Parathyroid adenoma (tissue), 2 donors: ENCODE measurements around the gene ZSWIM6.

Source experiments
- H2AFZ ChIP-seq: fragments of 300-600 bp; sonication (generic); one replicate; pipeline ENCODE4 v1.7.0; 2017; ENCODE audit warnings: antibody characterized with exemption, mild to moderate bottlenecking
- H3K27ac ChIP-seq: fragments of 300-600 bp; sonication (generic); one replicate; pipeline ENCODE4 v1.7.0; 2017
- H3K27me3 ChIP-seq: fragments of 300-600 bp; sonication (generic); one replicate; pipeline ENCODE4 v1.7.0; 2017; ENCODE audit warnings: low read length; ENCODE audit not compliant: control insufficient read depth, insufficient read depth
- H3K36me3 ChIP-seq: fragments of 300-600 bp; sonication (generic); one replicate; pipeline ENCODE4 v1.7.0; 2017; ENCODE audit warnings: low read length; ENCODE audit not compliant: control insufficient read depth, insufficient read depth
- H3K4me1 ChIP-seq: fragments of 300-600 bp; sonication (generic); one replicate; pipeline ENCODE4 v1.7.0; 2017; ENCODE audit warnings: control low read depth
- H3K4me2 ChIP-seq: fragments of 300-600 bp; sonication (generic); one replicate; pipeline ENCODE4 v1.7.0; 2017; ENCODE audit warnings: low read length
- H3K4me3 ChIP-seq: fragments of 300-600 bp; sonication (generic); one replicate; pipeline ENCODE4 v1.7.0; 2017; ENCODE audit warnings: low read depth, low read length
- H3K79me2 ChIP-seq: fragments of 300-600 bp; sonication (generic); one replicate; pipeline ENCODE4 v1.7.0; 2017; ENCODE audit warnings: control low read depth
- H3K9ac ChIP-seq: fragments of 300-600 bp; sonication (generic); one replicate; pipeline ENCODE4 v1.7.0; 2017; ENCODE audit warnings: mild to moderate bottlenecking
- H3K9me3 ChIP-seq: fragments of 300-600 bp; sonication (generic); one replicate; pipeline ENCODE4 v1.7.0; 2017; ENCODE audit warnings: low read length; ENCODE audit not compliant: control insufficient read depth
- CTCF ChIP-seq: fragments of 300-600 bp; sonication (generic); IDR thresholded peaks from one replicate; pipeline ENCODE4 v1.7.0; 2017; ENCODE audit warnings: antibody characterized with exemption, mild to moderate bottlenecking
- donor health status: primary hyperparathyroidism.

The ZSWIM6 gene

GRCh38 chr5:61523073-61523472 lies 191.0 kb downstream of the ZSWIM6 start:
- Histone ChIP-seq H3K27me3 (no peaks in the 10 kb centered on the region), H3K4me2 (no peak overlapping the region), H3K27ac (no peak overlapping the region), H3K9me3 (no peaks in the 10 kb centered on the region), H3K79me2 (peaks cover 10% of the 10 kb centered on the region), H3K4me1 (peaks cover 2% of the 10 kb centered on the region), H2AFZ (no peak overlapping the region), H3K4me3 (no peak overlapping the region), H3K36me3 (no peaks in the 10 kb centered on the region), H3K9ac (no peak overlapping the region)
- TF ChIP-seq CTCF: no peak

GRCh38 chr5:61523997-61524396 lies 191.9 kb downstream of the ZSWIM6 start:
- Histone ChIP-seq H3K9me3 (no peaks in the 10 kb centered on the region), H3K4me3 (no peak overlapping the region), H3K4me2 (no peak overlapping the region), H3K4me1 (peaks cover 2% of the 10 kb centered on the region), H3K36me3 (no peaks in the 10 kb centered on the region), H3K27ac (no peak overlapping the region), H3K27me3 (no peaks in the 10 kb centered on the region), H3K79me2 (peaks cover 10% of the 10 kb centered on the region), H3K9ac (no peak overlapping the region), H2AFZ (no peak overlapping the region)
- TF ChIP-seq CTCF: no peak

- H3K4me2 ChIP-seq: no peak overlapping the region
- no peak overlapping the region for H3K27ac ChIP-seq
- TF ChIP-seq CTCF: no peak
- H3K27me3 ChIP-seq: no peaks in the 10 kb centered on the region
- H3K4me3 ChIP-seq: no peak overlapping the region
- H3K79me2 ChIP-seq: peaks cover 7% of the 10 kb centered on the region
- no peak overlapping the region for H2AFZ ChIP-seq
- no peaks in the 10 kb centered on the region for H3K9me3 ChIP-seq
- no peak overlapping the region for H3K9ac ChIP-seq
- peaks cover 2% of the 10 kb centered on the region for H3K4me1 ChIP-seq
- H3K36me3 ChIP-seq: no peaks in the 10 kb centered on the region
Measured at GRCh38 chr5:61525512-61526206, 193.6 kb downstream of the ZSWIM6 start.

GRCh38 chr5:61526207-61526519 lies 194.1 kb downstream of the ZSWIM6 start:
- Histone ChIP-seq H3K27ac (no peak overlapping the region), H3K9ac (no peak overlapping the region), H3K4me2 (no peak overlapping the region), H3K4me1 (peaks cover 2% of the 10 kb centered on the region), H3K36me3 (no peaks in the 10 kb centered on the region), H3K9me3 (no peaks in the 10 kb centered on the region), H3K79me2 (peaks cover 7% of the 10 kb centered on the region), H3K4me3 (no peak overlapping the region), H3K27me3 (no peaks in the 10 kb centered on the region), H2AFZ (no peak overlapping the region)
- no peak for TF ChIP-seq CTCF

GRCh38 chr5:61532983-61533382 lies 200.9 kb downstream of the ZSWIM6 start:
- Histone ChIP-seq H3K4me2 (no peak overlapping the region), H3K4me1 (no peaks in the 10 kb centered on the region), H3K79me2 (peaks cover 5% of the 10 kb centered on the region), H3K9ac (no peak overlapping the region), H2AFZ (no peak overlapping the region), H3K36me3 (no peaks in the 10 kb centered on the region), H3K4me3 (no peak overlapping the region), H3K9me3 (no peaks in the 10 kb centered on the region), H3K27ac (no peak overlapping the region), H3K27me3 (no peaks in the 10 kb centered on the region)
- TF ChIP-seq CTCF: no peak
